Parathyroid adenoma (tissue), 2 donors: Measurements from ENCODE around the gene MIA2.
"Not testable (repeated sequence)": the region's sequence is repeated elsewhere in the genome, so short reads cannot be mapped to it uniquely, and the experiment has no call there.

Experiments
- H2AFZ ChIP-seq: fragments of 300-600 bp; sonication (generic); one replicate; pipeline ENCODE4 v1.7.0; 2017; ENCODE audit warnings: antibody characterized with exemption, mild to moderate bottlenecking
- H3K27ac ChIP-seq: fragments of 300-600 bp; sonication (generic); one replicate; pipeline ENCODE4 v1.7.0; 2017
- H3K27me3 ChIP-seq: fragments of 300-600 bp; sonication (generic); one replicate; pipeline ENCODE4 v1.7.0; 2017; ENCODE audit warnings: low read length; ENCODE audit not compliant: control insufficient read depth, insufficient read depth
- H3K36me3 ChIP-seq: fragments of 300-600 bp; sonication (generic); one replicate; pipeline ENCODE4 v1.7.0; 2017; ENCODE audit warnings: low read length; ENCODE audit not compliant: control insufficient read depth, insufficient read depth
- H3K4me1 ChIP-seq: fragments of 300-600 bp; sonication (generic); one replicate; pipeline ENCODE4 v1.7.0; 2017; ENCODE audit warnings: control low read depth
- H3K4me2 ChIP-seq: fragments of 300-600 bp; sonication (generic); one replicate; pipeline ENCODE4 v1.7.0; 2017; ENCODE audit warnings: low read length
- H3K4me3 ChIP-seq: fragments of 300-600 bp; sonication (generic); one replicate; pipeline ENCODE4 v1.7.0; 2017; ENCODE audit warnings: low read depth, low read length
- H3K79me2 ChIP-seq: fragments of 300-600 bp; sonication (generic); one replicate; pipeline ENCODE4 v1.7.0; 2017; ENCODE audit warnings: control low read depth
- H3K9ac ChIP-seq: fragments of 300-600 bp; sonication (generic); one replicate; pipeline ENCODE4 v1.7.0; 2017; ENCODE audit warnings: mild to moderate bottlenecking
- H3K9me3 ChIP-seq: fragments of 300-600 bp; sonication (generic); one replicate; pipeline ENCODE4 v1.7.0; 2017; ENCODE audit warnings: low read length; ENCODE audit not compliant: control insufficient read depth
- TF ChIP-seq, protein P1 (sequence below): fragments of 300-600 bp; sonication (generic); IDR thresholded peaks from one replicate; pipeline ENCODE4 v1.7.0; 2017; ENCODE audit warnings: antibody characterized with exemption, mild to moderate bottlenecking
- donor health status: primary hyperparathyroidism.

Gene MIA2

GRCh38 chr14:39228044-39228443 is 5.7 kb upstream of the MIA2 start:
- Histone ChIP-seq H3K27ac (no peak overlapping the region), H2AFZ (no peak overlapping the region), H3K9me3 (no peaks in the 10 kb centered on the region), H3K4me1 (no peaks in the 10 kb centered on the region), H3K4me2 (no peak overlapping the region), H3K9ac (no peak overlapping the region), H3K4me3 (no peak overlapping the region), H3K79me2 (no peaks in the 10 kb centered on the region), H3K27me3 (no peaks in the 10 kb centered on the region), H3K36me3 (no peaks in the 10 kb centered on the region)
- TF ChIP-seq, protein P1, sequence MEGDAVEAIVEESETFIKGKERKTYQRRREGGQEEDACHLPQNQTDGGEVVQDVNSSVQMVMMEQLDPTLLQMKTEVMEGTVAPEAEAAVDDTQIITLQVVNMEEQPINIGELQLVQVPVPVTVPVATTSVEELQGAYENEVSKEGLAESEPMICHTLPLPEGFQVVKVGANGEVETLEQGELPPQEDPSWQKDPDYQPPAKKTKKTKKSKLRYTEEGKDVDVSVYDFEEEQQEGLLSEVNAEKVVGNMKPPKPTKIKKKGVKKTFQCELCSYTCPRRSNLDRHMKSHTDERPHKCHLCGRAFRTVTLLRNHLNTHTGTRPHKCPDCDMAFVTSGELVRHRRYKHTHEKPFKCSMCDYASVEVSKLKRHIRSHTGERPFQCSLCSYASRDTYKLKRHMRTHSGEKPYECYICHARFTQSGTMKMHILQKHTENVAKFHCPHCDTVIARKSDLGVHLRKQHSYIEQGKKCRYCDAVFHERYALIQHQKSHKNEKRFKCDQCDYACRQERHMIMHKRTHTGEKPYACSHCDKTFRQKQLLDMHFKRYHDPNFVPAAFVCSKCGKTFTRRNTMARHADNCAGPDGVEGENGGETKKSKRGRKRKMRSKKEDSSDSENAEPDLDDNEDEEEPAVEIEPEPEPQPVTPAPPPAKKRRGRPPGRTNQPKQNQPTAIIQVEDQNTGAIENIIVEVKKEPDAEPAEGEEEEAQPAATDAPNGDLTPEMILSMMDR, result no peak

DNA sequence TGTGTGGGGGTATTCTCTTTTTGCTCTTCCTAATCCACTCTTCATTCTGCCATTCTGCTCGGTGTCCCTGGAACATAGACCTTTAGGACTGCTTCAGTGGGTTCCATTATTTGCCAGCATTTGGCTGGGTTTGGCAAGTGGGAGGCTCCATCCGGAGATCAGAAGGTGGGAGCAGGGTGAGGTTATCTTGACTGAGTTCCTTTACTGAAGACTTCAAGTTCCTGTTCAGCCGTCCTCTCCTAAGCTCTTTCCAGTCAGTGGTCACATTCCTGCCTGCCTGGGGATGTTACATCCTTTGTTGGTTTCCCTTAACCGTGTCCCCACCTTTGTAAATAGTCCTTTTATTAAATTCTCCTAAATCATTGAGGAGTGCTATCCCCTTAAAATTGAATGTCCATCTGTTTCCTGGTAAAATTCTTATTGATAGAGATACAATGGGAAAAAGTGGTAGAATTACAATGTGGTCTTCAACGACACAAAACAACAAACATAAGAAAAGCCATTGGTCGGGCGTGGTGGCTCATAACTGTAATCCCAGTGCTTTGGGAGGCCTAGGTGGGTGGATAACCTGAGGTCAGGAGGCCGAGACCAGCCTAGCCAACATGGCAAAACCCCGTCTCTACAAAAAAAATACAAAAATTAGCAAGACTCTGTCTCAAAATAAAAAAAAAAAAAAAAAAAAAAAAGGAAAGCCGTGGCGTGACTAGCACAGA is 5.0 kb upstream of the MIA2 start:
- Histone ChIP-seq H3K9ac (no peak overlapping the region), H3K4me1 (no peaks in the 10 kb centered on the region), H2AFZ (no peak overlapping the region), H3K27me3 (no peaks in the 10 kb centered on the region), H3K4me3 (no peak overlapping the region), H3K9me3 (no peaks in the 10 kb centered on the region), H3K79me2 (no peaks in the 10 kb centered on the region), H3K4me2 (no peak overlapping the region), H3K27ac (no peak overlapping the region), H3K36me3 (no peaks in the 10 kb centered on the region)
- TF ChIP-seq, protein P1, result no peak

DNA sequence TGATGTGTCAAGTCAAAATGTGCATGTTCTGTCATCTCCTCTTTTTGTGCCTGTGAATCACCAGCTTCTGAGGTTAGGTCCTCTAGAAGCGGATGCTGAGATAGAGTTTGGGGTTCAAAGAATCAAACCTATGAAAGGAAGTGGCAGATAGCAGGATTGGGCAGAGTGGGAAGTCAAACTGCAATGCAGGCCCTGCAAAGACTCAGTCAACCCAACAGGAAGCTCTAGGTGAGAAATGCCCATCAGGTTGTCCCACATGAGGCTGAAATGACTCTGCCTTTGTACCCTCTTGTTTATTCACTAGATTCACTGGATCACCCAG is 4.5 kb upstream of the MIA2 start:
- Histone ChIP-seq H3K27me3 (no peaks in the 10 kb centered on the region), H2AFZ (no peak overlapping the region), H3K36me3 (no peaks in the 10 kb centered on the region), H3K4me1 (no peaks in the 10 kb centered on the region), H3K79me2 (no peaks in the 10 kb centered on the region), H3K27ac (no peak overlapping the region), H3K4me2 (no peak overlapping the region), H3K9me3 (no peaks in the 10 kb centered on the region), H3K9ac (no peak overlapping the region), H3K4me3 (no peak overlapping the region)
- TF ChIP-seq, protein P1, result no peak

DNA sequence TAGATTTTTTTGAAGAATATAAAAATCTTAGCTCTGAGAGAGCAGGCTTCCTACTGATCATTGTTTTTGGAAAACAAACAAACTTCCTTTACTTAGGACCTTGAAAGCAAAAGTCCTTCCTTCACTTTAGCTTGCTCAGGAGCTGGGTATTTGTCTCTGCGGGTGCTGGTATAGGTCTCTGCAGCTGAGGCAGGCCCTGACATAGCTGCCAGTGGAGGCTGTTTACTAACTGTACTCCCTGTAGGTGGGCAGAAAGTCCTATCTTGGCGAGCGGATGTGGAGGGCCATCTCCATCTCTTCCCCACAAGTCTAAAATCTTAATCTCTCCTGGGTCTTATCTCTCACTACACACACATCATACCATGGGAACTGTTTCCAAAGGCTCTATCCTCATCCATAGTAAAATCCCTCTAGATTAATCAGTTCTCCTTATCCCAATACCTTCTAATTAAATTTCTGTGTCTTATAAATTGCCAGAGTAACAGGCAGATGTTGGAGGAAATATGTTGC is 4.1 kb upstream of the MIA2 start:
- Histone ChIP-seq H3K4me1 (no peaks in the 10 kb centered on the region), H3K27me3 (no peaks in the 10 kb centered on the region), H3K27ac (no peak overlapping the region), H3K36me3 (no peaks in the 10 kb centered on the region), H3K4me3 (no peak overlapping the region), H3K4me2 (no peak overlapping the region), H2AFZ (no peak overlapping the region), H3K79me2 (no peaks in the 10 kb centered on the region), H3K9ac (no peak overlapping the region), H3K9me3 (no peaks in the 10 kb centered on the region)
- TF ChIP-seq, protein P1, result no peak

- Histone ChIP-seq H3K9me3 (no peaks in the 10 kb centered on the region), H2AFZ (no peak overlapping the region), H3K9ac (no peak overlapping the region), H3K27me3 (no peaks in the 10 kb centered on the region), H3K79me2 (no peaks in the 10 kb centered on the region), H3K36me3 (no peaks in the 10 kb centered on the region), H3K4me1 (no peaks in the 10 kb centered on the region), H3K4me2 (no peak overlapping the region), H3K4me3 (no peak overlapping the region), H3K27ac (no peak overlapping the region)
- TF ChIP-seq, protein P1, result no peak
Observed at GRCh38 chr14:39230416-39231035, 3.2 kb upstream of the MIA2 start.

DNA sequence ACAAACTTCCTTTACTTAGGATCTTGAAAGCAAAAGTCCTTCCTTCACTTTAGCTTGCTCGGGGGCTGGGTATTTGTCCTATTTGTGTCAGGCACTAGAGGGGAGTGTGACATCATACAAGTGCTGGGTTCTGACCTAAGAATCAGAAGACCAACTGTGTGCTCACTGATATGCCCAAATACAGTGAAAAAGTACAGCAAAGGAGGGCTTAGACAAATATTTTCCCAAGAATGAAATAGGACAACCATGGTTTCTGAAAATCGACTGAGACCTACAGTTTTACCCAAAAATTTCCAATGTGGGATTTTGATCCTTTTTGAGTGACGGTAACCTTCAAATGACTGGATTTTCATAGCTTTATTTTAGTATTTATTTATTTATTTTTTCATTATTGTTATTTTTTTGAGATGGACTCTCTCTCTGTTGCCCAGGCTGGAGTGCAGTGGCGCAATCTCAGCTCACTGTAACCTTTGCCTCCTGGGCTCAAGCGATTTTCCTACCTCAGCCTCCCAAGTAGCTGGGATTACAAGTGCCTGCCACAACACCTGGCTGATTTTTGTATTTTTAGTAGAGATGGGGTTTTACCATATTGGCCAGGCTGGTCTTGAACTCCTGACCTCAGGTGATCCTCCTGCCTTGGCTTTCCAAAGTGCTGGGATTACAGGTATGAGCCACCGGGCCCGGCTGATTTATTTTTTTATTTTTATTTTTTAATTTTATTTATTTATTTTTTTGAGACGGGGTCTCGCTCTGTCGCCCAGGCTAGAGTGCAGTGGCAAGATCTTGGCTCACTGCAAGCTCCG is 1.8 kb upstream of the MIA2 start:
- not testable (repeated sequence) for H3K9me3 ChIP-seq, H3K36me3 ChIP-seq, H3K4me2 ChIP-seq, H3K4me1 ChIP-seq, H3K27ac ChIP-seq, H3K27me3 ChIP-seq, H3K79me2 ChIP-seq, H3K9ac ChIP-seq, H3K4me3 ChIP-seq, H2AFZ ChIP-seq
